GM23338 (cell line): ENCODE results near the gene RIC1.
"Not testable (repeated sequence)": the region's sequence is repeated elsewhere in the genome, so short reads cannot be mapped to it uniquely, and the experiment has no call there.

Experiments used
- CTCF ChIP-seq, 2 experiments: fragments of 200-600 bp in 1 of 2; sonication (generic) in 1 of 2; conservative IDR thresholded peaks; 2 replicates each; pipeline versions ENCODE4 v1.5.1 to v1.6.1; 2016 to 2017; ENCODE audit warnings: antibody characterized with exemption in 2 of 2, low read depth in 2 of 2, mild to moderate bottlenecking in 2 of 2, moderate library complexity in 1 of 2
- ETS1 ChIP-seq: IDR thresholded peaks from 2 replicates; pipeline ENCODE4 v1.6.1; 2016; ENCODE audit warnings: antibody characterized with exemption
- EZH2 ChIP-seq: fragments of 200-600 bp; sonication (generic); IDR thresholded peaks from one replicate; pipeline ENCODE4 v1.8.0; 2017; ENCODE audit warnings: antibody characterized with exemption, mild to moderate bottlenecking, low read depth; ENCODE audit not compliant: unreplicated experiment
- EZH2phosphoT487 ChIP-seq: fragments of 200-600 bp; sonication (generic); IDR thresholded peaks from one replicate; pipeline ENCODE4 v1.8.1; 2018; ENCODE audit warnings: antibody characterized with exemption; ENCODE audit not compliant: unreplicated experiment
- JUNB ChIP-seq: IDR thresholded peaks from one replicate; pipeline ENCODE4 v1.6.1; 2016; ENCODE audit warnings: antibody characterized with exemption; ENCODE audit not compliant: unreplicated experiment
- NANOG ChIP-seq: IDR thresholded peaks from 2 replicates; pipeline ENCODE4 v1.6.1; 2016; ENCODE audit warnings: antibody characterized with exemption, borderline replicate concordance
- POLR2AphosphoS5 ChIP-seq: IDR thresholded peaks from 2 replicates; pipeline ENCODE4 v1.6.1; 2016; ENCODE audit warnings: antibody characterized with exemption, low read depth
- STAT1 ChIP-seq: IDR thresholded peaks from one replicate; pipeline ENCODE4 v1.6.1; 2016; ENCODE audit warnings: antibody characterized with exemption; ENCODE audit not compliant: unreplicated experiment
- ZNF114 ChIP-seq: fragments of 250-450 bp; sonication (Bioruptor Pico); IDR thresholded peaks from 2 replicates; pipeline ENCODE4 v1.5.0; 2020; ENCODE audit warnings: mild to moderate bottlenecking, moderate library complexity
- ZNF331 ChIP-seq: fragments of 250-450 bp; sonication (Bioruptor Pico); IDR thresholded peaks from 2 replicates; pipeline ENCODE4 v1.5.0; 2020; ENCODE audit warnings: low read depth, mild to moderate bottlenecking, moderate library complexity

- not testable (repeated sequence) for TF ChIP-seq CTCF (conservative IDR thresholded peaks at IDR 0.05; ENCODE audit: low read depth in 2 of 2); ZNF114; EZH2phosphoT487; EZH2; POLR2AphosphoS5; ZNF331 (CRISPR knock-in tag); ETS1; JUNB; NANOG; STAT1
Observed at GRCh38 chr9:5581706-5582105, 47.2 kb upstream of the RIC1 start.
